HG03025 (cell line): ENCODE data around the gene ANKRD36.
"Not testable (repeated sequence)": the region's sequence is repeated elsewhere in the genome, so short reads cannot be mapped to it uniquely, and the experiment has no call there.

Experiments
- ATAC-seq: cut with Tn5 transposase; IDR thresholded peaks from one replicate; pipeline ENCODE4 v1.9.1; 2021; ENCODE audit warnings: mild to moderate bottlenecking, moderate library complexity; ENCODE audit not compliant: unreplicated experiment, low FRiP score

Gene ANKRD36

DNA sequence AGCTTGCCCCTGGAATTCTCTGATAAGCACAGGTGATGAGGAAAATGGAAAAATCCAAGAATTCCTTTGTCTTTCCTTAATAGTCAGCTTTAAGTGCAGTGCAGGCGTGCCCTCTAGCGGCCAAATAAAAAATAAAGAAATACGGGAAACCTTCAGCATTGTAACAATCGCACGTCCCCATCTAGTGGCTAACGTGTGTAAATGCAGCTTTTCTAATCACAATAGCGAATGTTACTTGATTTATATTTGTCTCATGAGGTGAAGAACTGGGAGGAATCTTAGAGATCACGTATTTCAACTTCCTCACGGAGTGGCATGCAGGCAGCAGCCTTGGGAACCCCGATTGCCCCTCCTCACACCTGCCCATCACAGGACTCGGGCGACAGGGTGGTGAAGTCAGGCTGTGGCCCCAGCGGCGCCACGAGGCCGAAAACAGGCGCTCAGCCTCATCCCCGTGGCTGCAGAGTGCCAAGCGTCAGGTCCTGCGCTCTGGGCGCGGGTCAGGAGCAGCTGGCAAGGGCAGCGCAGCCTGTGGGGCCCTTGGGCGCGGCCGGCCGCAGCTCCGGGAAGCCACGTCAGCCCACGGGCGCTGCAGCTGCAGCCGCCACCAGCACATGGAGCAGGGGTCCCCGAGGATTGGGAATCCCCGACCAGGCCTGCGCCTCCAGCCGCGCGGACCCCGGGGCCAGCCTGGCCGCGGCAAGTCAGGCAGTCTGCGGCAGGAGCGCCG, 468 bp upstream of the ANKRD36 start:
- not testable (repeated sequence) for ATAC-seq

DNA sequence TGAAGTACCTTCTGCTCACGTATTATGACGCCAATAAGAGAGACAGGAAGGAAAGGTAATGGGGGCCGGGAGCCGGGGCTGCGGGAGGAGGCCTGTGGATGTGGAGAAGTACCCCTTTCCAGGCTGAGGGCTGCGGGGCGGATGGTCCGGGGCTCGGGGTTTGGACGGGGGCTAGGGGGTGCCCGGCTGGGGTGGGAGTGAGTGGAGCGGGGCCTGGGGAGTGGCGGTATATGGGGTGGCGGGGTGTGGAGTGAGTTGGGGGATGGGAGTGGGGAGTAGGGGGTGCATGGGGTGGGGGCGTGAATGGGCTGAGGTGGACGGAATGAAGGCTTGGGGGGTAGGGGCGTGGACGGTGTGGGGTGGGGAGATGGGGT, 916 bp downstream of the ANKRD36 start:
- not testable (repeated sequence) for ATAC-seq

DNA sequence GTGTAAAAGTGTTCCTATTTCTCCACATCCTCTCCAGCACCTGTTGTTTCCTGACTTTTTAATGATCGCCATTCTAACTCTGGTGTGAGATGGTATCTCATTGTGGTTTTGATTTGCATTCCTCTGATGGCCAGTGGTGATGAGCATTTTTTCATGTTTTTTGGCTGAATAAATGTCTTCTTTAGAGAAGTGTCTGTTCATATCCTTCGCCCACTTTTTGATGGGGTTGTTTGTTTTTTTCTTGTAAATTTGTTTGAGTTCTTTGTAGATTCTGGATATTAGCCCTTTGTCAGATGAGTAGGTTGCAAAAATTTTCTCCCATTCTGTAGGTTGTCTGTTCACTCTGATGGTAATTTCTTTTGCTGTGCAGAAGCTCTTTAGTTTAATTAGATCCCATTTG, 16.1 kb downstream of the ANKRD36 start:
- ATAC-seq: not testable (repeated sequence)

DNA sequence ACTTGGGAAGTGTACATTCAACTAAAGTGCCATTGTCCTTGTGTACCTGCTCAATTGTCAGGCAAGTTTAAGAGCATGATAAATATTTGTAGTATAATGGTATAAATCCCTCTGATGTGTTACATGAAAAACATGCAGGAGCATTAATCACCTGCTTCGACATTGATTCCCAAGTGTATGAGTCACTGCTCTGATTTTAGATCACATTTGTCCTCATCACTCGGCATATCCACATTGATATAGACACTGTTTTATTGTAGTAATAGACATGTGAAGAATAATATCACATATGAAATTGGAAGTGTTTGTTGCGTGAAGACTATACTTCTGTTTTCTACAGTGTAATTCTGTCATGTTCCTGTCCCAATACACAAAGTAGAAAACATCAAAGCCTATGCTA, 31.1 kb downstream of the ANKRD36 start:
- ATAC-seq: not testable (repeated sequence)

DNA sequence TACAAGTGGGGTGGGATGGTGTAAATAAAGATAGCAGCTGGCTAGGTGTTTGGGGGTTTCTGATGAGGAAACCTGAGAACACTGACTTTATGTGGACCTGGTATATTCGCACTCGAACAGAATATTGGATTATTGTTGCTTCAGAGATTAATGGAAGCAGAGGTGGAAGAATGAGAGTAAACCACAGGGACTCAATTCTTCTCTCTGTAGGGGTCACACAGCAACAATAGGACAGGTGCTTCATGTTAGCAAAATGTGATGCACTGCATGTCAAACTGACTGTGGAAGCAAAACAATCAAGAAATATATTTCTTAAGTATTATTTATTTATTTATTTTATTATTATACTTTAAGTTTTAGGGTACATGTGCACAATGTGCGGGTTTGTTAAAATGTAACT, 53.6 kb downstream of the ANKRD36 start:
- ATAC-seq: not testable (repeated sequence)

DNA sequence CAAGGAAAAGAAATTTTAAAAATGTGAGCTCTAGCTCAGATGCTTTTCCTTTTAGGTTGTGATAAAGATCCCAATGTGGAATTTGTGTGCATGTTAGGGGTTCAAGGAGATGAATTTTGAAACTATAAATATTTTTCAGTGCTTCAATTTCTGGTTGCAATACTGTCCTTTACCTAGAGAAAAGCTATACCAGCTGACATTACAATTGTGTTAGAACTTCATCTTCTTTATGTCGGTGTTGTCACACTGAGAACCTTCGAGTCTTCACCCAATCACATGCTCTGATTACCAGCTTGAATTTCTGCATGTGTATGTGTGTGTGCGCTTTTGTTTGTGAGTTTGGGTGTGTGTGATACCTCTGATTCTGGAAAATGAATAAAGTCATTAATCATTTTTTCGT, 55.0 kb downstream of the ANKRD36 start:
- not testable (repeated sequence) for ATAC-seq

DNA sequence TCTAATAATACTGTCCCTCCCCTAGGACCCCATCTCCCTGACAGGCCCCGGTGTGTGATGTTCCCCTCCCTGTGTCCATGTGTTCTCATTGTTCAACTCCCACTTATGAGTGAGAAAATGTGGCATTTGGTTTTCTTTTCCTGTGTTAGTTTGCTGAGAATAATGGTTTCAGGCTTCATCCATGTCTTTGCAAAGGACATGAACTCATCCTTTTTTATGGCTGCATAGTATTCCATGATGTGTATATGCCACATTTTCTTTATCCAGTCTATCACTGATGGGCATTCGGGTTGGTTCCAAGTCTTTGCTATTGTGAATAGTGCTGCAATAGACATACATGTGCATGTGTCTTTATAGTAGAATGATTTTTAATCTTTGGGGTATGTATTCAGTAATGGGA, 55.6 kb downstream of the ANKRD36 start:
- ATAC-seq: not testable (repeated sequence)

DNA sequence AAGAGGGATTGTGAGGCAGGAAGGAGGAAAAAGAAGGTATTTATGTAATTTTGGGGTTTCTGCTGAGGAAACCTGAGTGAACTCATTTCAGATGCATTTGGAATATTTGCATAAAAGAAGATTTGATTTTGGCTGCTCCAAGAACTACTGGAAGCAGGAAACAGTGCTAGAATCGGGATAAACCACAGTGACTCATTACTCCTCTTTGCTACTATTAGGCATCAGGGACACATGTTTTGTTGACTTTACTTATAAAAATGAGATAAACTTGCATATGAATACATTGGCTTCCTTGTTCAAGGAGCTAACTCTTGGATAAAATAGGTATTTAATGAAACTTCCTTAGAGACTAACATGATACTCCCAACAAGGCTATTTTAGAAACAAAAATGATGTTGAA, 67.4 kb downstream of the ANKRD36 start:
- ATAC-seq: not testable (repeated sequence)

DNA sequence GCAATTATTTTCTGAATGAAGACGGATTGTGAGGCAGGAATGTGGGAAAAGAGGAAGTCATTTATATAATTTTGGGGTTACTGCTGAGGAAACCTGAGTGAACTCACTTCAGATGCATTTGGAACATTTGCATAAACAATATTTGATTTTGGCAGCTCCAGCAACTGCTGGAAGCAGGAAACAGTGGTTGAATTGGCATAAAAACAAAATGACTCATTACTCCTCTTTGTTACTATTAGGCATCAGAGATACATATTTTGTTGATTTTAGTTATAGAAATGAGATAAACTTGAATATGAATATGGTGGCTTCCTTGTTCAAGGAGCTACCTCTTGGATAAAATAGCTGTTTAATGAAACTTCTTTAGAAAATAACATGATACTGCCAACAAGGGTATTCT, 82.4 kb downstream of the ANKRD36 start:
- not testable (repeated sequence) for ATAC-seq

DNA sequence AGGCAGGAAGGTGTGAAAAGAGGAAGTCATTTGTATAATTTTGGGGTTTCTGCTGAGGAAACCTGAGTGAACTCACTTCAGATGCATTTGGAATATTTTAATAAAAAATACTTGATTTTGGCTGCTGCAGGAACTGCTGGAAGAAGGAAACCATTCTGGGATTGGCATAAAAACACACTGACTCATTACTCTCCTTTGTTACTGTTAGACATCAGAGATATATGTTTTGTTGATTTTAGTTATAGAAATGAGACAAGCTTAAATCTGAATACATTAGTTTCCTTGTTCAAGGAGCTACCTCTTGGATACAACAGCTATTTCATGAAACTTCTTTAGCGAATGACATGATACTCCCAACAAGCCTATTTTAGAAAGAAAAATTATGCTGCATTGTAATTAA, 84.3 kb downstream of the ANKRD36 start:
- ATAC-seq: not testable (repeated sequence)

DNA sequence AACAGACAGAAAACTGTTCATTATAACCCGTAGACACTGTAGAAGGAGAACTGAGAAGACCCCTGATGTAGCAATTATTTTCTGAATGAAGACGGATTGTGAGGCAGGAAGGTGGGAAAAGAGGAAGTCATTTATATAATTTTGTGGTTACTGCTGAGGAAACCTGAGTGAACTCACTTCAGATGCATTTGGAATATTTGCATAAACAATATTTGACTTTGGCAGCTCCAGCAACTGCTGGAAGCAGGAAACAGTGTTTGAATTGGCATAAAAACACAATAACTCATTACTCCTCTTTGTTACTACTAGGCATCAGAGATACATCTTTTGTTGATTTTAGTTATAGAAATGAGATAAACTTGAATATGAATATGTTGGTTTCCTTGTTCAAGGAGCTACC, 87.9 kb downstream of the ANKRD36 start:
- ATAC-seq: not testable (repeated sequence)

DNA sequence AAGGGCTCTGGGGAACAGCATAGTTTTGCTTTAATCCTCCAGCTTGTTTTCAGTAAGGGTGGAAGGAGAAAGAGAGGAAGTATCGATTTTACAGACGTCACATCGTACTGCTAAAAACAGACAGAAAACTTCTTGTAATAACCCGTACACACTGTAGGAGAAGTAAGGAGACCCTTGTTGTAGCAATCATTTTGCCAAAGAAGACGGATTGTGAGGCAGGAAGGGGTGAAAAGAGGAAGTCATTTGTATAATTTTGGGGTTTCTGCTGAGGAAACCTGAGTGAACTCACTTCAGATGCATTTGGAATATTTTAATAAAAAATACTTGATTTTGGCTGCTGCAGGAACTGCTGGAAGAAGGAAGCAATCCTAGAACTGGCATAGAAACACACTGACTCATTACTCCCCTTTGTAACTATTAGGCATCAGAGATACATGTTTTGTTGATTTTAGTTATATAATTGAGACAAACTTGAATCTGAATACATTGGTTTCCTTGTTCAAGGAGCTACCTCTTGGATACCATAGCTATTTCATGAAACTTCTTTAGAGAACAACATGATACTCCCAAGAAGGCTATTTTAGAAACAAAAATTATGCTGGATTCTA, 89.8 kb downstream of the ANKRD36 start:
- not testable (repeated sequence) for ATAC-seq

DNA sequence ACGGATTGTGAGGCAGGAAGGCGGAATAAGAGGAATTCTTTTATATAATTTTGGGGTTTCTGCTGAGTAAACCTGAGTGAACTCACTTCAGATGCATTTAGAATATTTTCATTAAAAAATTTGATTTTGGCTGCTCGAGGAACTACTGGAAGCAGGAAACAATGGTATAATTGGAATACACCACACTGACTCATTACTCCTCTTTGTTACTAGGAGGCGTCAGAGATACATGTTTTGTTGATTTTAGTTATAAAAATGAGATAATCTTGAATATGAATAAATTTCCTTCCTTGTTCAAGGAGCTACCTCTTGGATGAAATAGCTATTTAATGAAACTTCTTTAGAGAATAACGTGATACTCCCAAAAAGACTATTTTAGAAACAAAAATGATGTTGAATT, 97.4 kb downstream of the ANKRD36 start:
- ATAC-seq: no peak

DNA sequence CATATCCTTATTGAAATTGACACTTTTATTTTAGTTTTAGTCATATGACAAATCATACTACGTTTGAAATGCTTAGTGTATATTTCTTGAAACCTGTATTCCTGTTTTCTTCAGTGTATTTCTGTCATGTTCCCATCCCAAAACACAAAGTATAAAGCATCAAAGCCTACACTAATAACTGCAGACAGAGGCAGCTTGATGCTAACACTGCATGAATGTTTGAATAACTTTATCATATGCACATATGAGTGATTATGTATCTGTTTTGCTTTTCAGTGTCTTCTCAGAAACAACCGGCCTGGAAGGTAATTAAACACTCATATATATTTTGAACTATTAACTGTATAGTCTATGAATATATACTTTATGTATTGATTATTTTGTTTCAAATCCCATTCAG, 102.1 kb downstream of the ANKRD36 start:
- not testable (repeated sequence) for ATAC-seq

DNA sequence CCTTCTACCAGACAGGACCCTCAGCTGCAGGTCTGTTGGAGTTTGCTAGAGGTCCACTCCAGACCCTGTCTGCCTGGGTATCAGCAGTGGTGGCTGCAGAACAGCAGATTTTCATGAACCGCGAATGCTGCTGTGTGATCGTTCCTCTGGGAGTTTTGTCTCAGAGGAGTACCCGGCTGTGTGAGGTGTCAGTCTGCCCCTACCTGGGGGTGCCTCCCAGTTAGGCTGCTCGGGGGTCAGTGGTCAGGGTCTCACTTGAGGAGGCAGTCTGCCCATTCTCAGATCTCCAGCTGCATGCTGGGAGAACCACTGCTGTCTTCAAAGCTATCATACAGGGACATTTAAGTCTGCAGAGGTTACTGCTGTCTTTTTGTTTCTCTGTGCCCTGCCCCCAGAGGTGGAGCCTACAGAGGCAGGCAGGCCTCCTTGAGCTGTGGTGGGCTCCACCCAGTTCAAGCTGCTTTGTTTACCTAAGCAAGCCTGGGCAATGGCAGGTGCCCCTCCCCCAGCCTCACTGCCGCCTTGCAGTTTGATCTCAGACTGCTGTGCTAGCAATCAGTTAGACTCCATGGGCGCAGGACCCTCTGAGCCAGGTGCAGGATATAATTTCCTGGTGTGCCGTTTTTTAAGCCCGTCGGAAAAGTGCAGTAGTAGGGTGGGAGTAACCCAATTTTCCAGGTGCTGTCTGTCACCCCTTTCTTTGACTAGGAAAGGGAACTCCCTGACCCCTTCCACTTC, 118.1 kb downstream of the ANKRD36 start:
- not testable (repeated sequence) for ATAC-seq

DNA sequence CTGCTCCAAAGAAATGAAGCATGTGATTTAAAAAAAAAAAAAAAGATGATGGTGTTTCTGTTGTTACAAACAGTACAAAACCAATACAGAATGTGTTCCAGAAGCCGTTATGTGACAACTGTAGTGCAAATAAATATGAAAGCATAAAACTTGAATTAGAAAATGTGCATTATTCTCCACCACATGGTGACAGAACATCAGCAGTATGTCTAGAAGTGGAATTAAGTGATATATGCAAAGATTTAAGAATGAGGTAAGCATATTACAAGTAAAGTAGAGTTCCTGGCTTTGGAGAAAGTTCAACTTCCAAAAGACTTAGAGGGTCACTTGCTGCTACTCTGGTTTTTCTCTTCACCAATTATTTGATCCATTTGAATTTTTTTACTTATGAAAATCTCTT, 120.0 kb downstream of the ANKRD36 start:
- ATAC-seq: not testable (repeated sequence)

DNA sequence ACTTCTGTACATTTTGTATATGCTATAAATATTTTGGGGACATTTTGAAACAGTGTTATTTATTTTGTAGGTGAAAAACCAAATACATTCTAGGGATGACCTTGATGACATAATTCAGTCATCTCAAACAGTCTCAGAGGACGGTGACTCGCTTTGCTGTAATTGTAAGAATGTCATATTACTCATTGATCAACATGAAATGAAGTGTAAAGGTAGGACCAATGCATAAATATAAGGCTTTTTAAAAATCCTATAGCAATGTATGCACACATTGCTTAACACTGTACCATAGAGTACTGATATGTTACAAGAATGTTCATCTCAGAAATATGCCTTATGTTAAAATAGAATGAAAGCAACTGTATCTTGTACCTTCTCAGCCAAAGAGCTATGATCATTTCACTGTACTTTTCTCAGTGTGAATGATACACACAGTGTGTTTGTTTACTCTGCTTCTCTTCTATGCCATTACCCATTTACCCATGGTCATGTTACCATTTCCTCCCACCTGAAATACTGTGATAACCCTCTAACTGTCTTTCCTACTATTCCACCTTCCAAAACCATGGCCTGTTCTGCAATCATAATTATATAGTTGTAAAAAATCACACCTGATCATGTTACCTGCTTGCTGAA, 120.8 kb downstream of the ANKRD36 start:
- not testable (repeated sequence) for ATAC-seq

DNA sequence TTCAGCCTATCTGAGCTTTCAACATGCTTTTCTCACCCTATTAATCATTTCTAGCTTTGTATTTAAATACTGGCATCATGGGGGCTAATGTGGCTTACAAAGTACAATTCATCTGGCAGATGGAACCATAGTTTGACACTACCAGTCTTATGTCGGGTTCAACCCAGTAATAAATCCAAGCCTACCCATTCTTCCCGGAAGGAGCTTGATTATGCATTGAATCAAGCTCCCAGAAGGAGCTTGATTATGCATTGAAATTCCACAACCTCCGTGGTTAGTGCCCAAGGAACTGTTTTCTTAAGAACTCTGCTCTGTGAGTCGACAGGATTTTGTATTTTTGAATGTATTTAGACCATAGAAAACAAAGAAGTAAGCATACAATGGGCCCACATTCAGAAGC, 148.2 kb downstream of the ANKRD36 start:
- ATAC-seq: not testable (repeated sequence)

DNA sequence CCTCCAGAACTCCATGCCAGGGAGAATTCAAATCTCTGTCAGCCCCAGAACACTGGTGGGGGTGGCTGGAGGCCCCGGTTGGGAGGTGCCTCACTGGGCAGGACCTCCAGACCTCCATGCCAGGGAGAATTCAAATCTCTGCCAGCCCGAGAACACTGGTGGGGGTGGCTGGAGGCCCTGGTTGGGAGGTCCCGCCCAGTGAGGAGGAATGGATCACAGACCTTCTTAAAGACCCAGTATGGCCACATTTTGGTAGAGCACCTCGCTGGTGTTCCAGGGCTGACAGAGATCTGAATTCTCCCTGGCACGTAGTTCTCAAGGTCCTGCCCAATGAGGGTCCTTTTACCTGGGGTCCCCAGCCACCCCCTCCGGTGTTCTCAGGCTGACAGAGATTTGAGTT, 153.5 kb downstream of the ANKRD36 start:
- not testable (repeated sequence) for ATAC-seq

DNA sequence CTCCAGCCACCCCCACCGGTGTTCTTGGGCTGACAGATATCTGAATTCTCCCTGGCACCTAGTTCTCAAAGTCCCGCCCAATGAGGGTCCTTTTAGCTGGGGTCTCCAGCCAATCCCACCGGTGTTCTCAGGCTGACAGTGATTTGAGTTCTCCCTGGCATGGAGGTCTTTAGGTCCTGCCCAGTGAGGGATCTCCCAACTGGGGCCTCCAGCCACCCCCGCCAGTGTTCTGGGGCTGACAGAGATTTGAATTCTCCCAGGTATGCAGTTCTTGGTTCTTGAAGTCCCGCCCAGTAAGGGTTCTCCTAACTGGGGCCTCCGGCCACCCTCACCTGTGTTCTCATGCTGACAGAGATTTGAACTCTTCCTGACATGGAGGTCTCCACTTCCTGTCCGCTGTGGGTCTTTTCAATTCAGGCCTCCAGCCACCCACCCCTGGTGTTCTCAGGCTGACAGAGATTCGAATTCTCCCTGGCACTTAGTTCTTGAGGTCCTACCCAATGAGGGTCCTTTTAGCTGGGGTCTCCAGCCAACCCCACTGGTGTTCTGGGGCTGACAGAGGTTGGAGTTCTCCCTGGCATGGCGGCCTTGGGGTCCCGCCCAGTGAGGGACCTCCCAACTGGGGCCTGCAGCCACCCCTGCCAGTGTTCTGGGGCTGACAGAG, 154.6 kb downstream of the ANKRD36 start:
- no peak for ATAC-seq
